GM19452 (cell line): ENCODE measurements around the gene FKRP.
"Not testable (repeated sequence)": the region's sequence is repeated elsewhere in the genome, so short reads cannot be mapped to it uniquely, and the experiment has no call there.

ENCODE experiments used
- ATAC-seq: cut with Tn5 transposase; IDR thresholded peaks from one replicate; pipeline ENCODE4 v1.9.1; 2021; ENCODE audit not compliant: unreplicated experiment

FKRP gene

GRCh38 chr19:46745521-46746280 lies at the start of gene FKRP:
Gene FKRP (plus strand): TSS chr19:46746057. CDS start chr19:46755451, 9,394 bp downstream.
- ATAC-seq = peak; percentile 46

- no peak for ATAC-seq
Observed at GRCh38 chr19:46696866-46697203, 49.0 kb upstream of the FKRP start.

GRCh38 chr19:46697204-46697960 lies 48.5 kb upstream of the FKRP start:
- ATAC-seq = no peak

- ATAC-seq = no peak
Observed at GRCh38 chr19:46698395-46699321, 47.2 kb upstream of the FKRP start.

GRCh38 chr19:46700704-46701103 lies 45.2 kb upstream of the FKRP start:
- ATAC-seq = no peak

GRCh38 chr19:46704379-46705076 lies 41.3 kb upstream of the FKRP start:
- no peak for ATAC-seq

GRCh38 chr19:46710687-46711086 lies 35.2 kb upstream of the FKRP start:
- ATAC-seq = no peak

- ATAC-seq = not testable (repeated sequence)
Observed at GRCh38 chr19:46712768-46713338, 33.0 kb upstream of the FKRP start.

- no peak for ATAC-seq
Observed at GRCh38 chr19:46713781-46714443, 31.9 kb upstream of the FKRP start.

GRCh38 chr19:46714444-46715106 lies 31.3 kb upstream of the FKRP start:
- no peak for ATAC-seq

- no peak for ATAC-seq
Observed at GRCh38 chr19:46715620-46715974, 30.3 kb upstream of the FKRP start.

- ATAC-seq = no peak
Observed at GRCh38 chr19:46715975-46716671, 29.7 kb upstream of the FKRP start.

GRCh38 chr19:46716672-46717033 lies 29.2 kb upstream of the FKRP start:
- no peak for ATAC-seq

GRCh38 chr19:46717034-46717715 lies 28.7 kb upstream of the FKRP start, which contains the start of gene PRKD2:
Gene PRKD2 (minus strand): TSS chr19:46717114. CDS start chr19:46716370, 744 bp downstream.
- ATAC-seq = no peak

GRCh38 chr19:46717716-46718143 lies 28.1 kb upstream of the FKRP start:
- ATAC-seq = no peak

- no peak for ATAC-seq
Observed at GRCh38 chr19:46718157-46718933, 27.5 kb upstream of the FKRP start.

GRCh38 chr19:46718934-46719622 lies 26.8 kb upstream of the FKRP start:
- no peak for ATAC-seq
